Uterus (tissue), 2 donors: ENCODE results near the gene POLR2E.

Experiments
- CTCF ChIP-seq, 4 experiments: fragments of 200-600 bp in 2 of 4; fragments of 450-650 bp in 2 of 4; sonication (generic) in 2 of 4; IDR thresholded peaks; one replicate each; pipeline ENCODE4 v1.5.1; 2016 to 2019; ENCODE audit warnings: antibody characterized with exemption in 4 of 4, mild to moderate bottlenecking in 2 of 4, moderate library complexity in 1 of 4
- POLR2A ChIP-seq, 2 donors: fragments of 450-650 bp; IDR thresholded peaks; one replicate each; pipeline ENCODE4 v1.6.1; 2016; ENCODE audit warnings: antibody characterized with exemption in 2 of 2, mild to moderate bottlenecking in 1 of 2, moderate library complexity in 1 of 2

- TF ChIP-seq CTCF (IDR thresholded peaks at IDR 0.05) (no peak), POLR2A (IDR thresholded peaks at IDR 0.05) (no peak)
Observed at GRCh38 chr19:1073063-1073955, 21.9 kb downstream of the POLR2E start.
